ENCODE measurements around the gene CEP192.
A peak's percentile ranks its signal among the peaks of the same experiment; 100 is the strongest.
"Not testable (repeated sequence)": the region's sequence is repeated elsewhere in the genome, so short reads cannot be mapped to it uniquely, and the experiment has no call there.

CEP192 gene

DNA sequence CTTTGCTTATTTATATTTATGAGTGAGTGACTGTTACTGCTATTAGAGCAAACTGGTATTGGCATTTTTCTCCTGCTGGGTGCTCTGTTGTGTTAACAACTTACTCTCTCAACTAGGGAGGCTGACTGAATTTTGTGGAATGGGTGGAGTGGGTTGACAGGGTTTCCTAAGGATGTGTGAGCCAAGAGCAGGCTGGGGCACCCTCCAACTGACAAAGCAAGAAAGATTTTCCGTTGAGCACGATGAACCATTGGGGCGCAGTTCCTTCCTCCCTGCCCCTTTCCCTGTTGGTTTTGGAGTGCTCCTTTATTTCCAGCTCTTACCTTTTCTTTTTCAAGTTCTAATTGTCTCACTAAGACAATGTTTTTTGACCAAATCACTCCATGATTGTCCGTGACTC, 23.0 kb upstream of the CEP192 start:
- H3K4me1 ChIP-seq (ENCODE audit: insufficient read depth, low read length) = no peaks in the 10 kb centered on the region
- H3K36me3 ChIP-seq (ENCODE audit: insufficient read depth, low read depth, low read length) = peaks cover 82% of the 10 kb centered on the region
- H3K9ac ChIP-seq (ENCODE audit: low read depth, low read length) = no peak overlapping the region
- H3K27me3 ChIP-seq (ENCODE audit: insufficient read depth, low read length) = no peaks in the 10 kb centered on the region
- H3K4me3 ChIP-seq (ENCODE audit: low read length) = no peak overlapping the region
- H3K27ac ChIP-seq (ENCODE audit: low read length) = no peak overlapping the region
- H3K9me3 ChIP-seq (ENCODE audit: insufficient read depth, low read depth, low read length) = no peaks in the 10 kb centered on the region

- peaks cover 80% of the 10 kb centered on the region for H3K36me3 ChIP-seq (ENCODE audit: insufficient read depth, low read depth, low read length)
- H3K27ac ChIP-seq (ENCODE audit: low read length) = no peak overlapping the region
- no peak overlapping the region for H3K9ac ChIP-seq (ENCODE audit: low read depth, low read length)
- no peak overlapping the region for H3K4me3 ChIP-seq (ENCODE audit: low read length)
- no peaks in the 10 kb centered on the region for H3K27me3 ChIP-seq (ENCODE audit: insufficient read depth, low read length)
- H3K9me3 ChIP-seq (ENCODE audit: insufficient read depth, low read depth, low read length) = no peaks in the 10 kb centered on the region
- no peaks in the 10 kb centered on the region for H3K4me1 ChIP-seq (ENCODE audit: insufficient read depth, low read length)
These were observed 22.5 kb upstream of the CEP192 start for GRCh38 chr18:12968619-12969018.

DNA sequence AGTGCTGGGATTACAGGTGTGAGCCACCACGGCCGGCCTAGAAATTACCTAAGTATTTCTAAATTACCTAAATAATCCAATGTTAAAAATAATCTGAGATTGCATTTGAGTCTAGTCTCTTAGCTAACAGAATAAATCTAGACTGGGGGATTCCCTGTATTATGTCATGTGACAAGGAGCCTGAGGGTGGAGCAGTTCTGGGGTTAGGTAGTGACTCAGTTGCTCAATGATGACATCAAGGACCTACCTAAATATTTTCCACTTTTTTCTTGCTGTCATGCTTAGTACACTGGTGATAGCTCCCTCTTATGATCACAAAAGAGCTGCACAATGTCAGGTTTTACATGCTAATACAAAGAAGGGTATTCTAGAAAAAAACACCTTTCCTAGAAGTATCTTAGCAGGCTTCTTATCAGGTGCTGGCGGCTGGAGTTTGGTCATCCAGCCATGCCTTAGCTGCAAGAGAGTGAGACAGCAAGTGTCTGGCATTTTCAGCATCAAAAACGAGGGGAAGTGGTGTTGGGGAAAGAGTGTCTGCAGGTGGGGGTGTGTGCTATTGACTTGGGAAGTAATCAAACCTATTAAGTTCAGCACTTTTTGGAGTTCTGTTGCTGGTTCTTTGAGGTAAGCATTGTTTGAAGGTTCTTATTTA, 17.5 kb upstream of the CEP192 start:
- Histone ChIP-seq H3K9ac (ENCODE audit: low read depth, low read length) (no peak overlapping the region), H3K4me3 (ENCODE audit: low read length) (no peak overlapping the region), H3K27ac (ENCODE audit: low read length) (no peak overlapping the region), H3K36me3 (ENCODE audit: insufficient read depth, low read depth, low read length) (peaks cover 81% of the 10 kb centered on the region), H3K9me3 (ENCODE audit: insufficient read depth, low read depth, low read length) (peaks cover 6% of the 10 kb centered on the region; the same call in 1 of the 2 replicates), H3K4me1 (ENCODE audit: insufficient read depth, low read length) (no peaks in the 10 kb centered on the region), H3K27me3 (ENCODE audit: insufficient read depth, low read length) (no peaks in the 10 kb centered on the region)

GRCh38 chr18:12975488-12975887, 15.7 kb upstream of the CEP192 start:
- Histone ChIP-seq H3K36me3 (ENCODE audit: insufficient read depth, low read depth, low read length) (peaks cover 76% of the 10 kb centered on the region), H3K27me3 (ENCODE audit: insufficient read depth, low read length) (no peaks in the 10 kb centered on the region), H3K27ac (ENCODE audit: low read length) (no peak overlapping the region), H3K4me3 (ENCODE audit: low read length) (no peak overlapping the region), H3K9ac (ENCODE audit: low read depth, low read length) (no peak overlapping the region), H3K4me1 (ENCODE audit: insufficient read depth, low read length) (no peaks in the 10 kb centered on the region), H3K9me3 (ENCODE audit: insufficient read depth, low read depth, low read length) (peaks cover 7% of the 10 kb centered on the region; the same call in 1 of the 2 replicates)

- Histone ChIP-seq H3K4me1 (ENCODE audit: insufficient read depth, low read length) (no peaks in the 10 kb centered on the region), H3K9me3 (ENCODE audit: insufficient read depth, low read depth, low read length) (peaks cover 7% of the 10 kb centered on the region; the same call in 1 of the 2 replicates), H3K4me3 (ENCODE audit: low read length) (no peak overlapping the region), H3K27me3 (ENCODE audit: insufficient read depth, low read length) (no peaks in the 10 kb centered on the region), H3K27ac (ENCODE audit: low read length) (no peak overlapping the region), H3K36me3 (ENCODE audit: insufficient read depth, low read depth, low read length) (peaks cover 69% of the 10 kb centered on the region), H3K9ac (ENCODE audit: low read depth, low read length) (no peak overlapping the region)
These were observed 14.9 kb upstream of the CEP192 start for GRCh38 chr18:12976305-12976704.

GRCh38 chr18:12980065-12980464, 11.1 kb upstream of the CEP192 start:
- H3K9ac ChIP-seq (ENCODE audit: low read depth, low read length); H3K4me1 ChIP-seq (ENCODE audit: insufficient read depth, low read length); H3K27ac ChIP-seq (ENCODE audit: low read length); H3K4me3 ChIP-seq (ENCODE audit: low read length); H3K27me3 ChIP-seq (ENCODE audit: insufficient read depth, low read length); H3K9me3 ChIP-seq (ENCODE audit: insufficient read depth, low read depth, low read length): not testable (repeated sequence)
- H3K36me3 ChIP-seq (ENCODE audit: insufficient read depth, low read depth, low read length) = peaks cover 65% of the 10 kb centered on the region

- Histone ChIP-seq H3K9me3 (ENCODE audit: insufficient read depth, low read depth, low read length) (no peaks in the 10 kb centered on the region), H3K36me3 (ENCODE audit: insufficient read depth, low read depth, low read length) (peaks cover 23% of the 10 kb centered on the region), H3K9ac (ENCODE audit: low read depth, low read length) (peak overlapping the region; percentile 95), H3K27ac (ENCODE audit: low read length) (no peak overlapping the region), H3K27me3 (ENCODE audit: insufficient read depth, low read length) (no peaks in the 10 kb centered on the region), H3K4me1 (ENCODE audit: insufficient read depth, low read length) (peaks cover 22% of the 10 kb centered on the region), H3K4me3 (ENCODE audit: low read length) (peak overlapping the region; percentile 94)
These were observed 1.6 kb upstream of the CEP192 start for GRCh38 chr18:12989397-12990122.

DNA sequence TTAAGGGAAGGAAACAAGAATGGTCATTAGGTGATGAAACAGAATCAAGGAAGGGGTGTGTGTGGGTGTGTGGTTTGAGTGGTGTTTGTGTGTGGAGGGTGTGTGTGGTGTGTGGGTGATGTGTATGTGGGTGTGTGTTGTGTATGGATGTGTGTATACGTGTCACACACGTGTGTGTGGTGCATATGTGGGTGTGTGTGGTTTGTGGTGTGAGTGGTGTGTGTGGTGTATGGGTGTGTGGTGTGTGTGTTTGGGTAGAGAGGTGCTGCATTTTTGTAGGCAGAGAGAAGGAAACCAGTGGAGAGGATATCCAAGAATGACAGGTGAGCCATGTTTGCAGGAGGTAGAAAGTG, 1.1 kb upstream of the CEP192 start:
- Histone ChIP-seq H3K4me3 (ENCODE audit: low read length) (peak overlapping the region; percentile 94), H3K9me3 (ENCODE audit: insufficient read depth, low read depth, low read length) (no peaks in the 10 kb centered on the region), H3K36me3 (ENCODE audit: insufficient read depth, low read depth, low read length) (peaks cover 18% of the 10 kb centered on the region), H3K27me3 (ENCODE audit: insufficient read depth, low read length) (no peaks in the 10 kb centered on the region), H3K27ac (ENCODE audit: low read length) (peak overlapping the region; percentile 69), H3K4me1 (ENCODE audit: insufficient read depth, low read length) (peaks cover 22% of the 10 kb centered on the region), H3K9ac (ENCODE audit: low read depth, low read length) (peak overlapping the region; percentile 95)

GRCh38 chr18:12990641-12990966, 558 bp upstream of the CEP192 start:
- peak overlapping the region; percentile 95 for H3K9ac ChIP-seq (ENCODE audit: low read depth, low read length)
- no peaks in the 10 kb centered on the region for H3K27me3 ChIP-seq (ENCODE audit: insufficient read depth, low read length)
- H3K36me3 ChIP-seq (ENCODE audit: insufficient read depth, low read depth, low read length) = peaks cover 14% of the 10 kb centered on the region
- H3K9me3 ChIP-seq (ENCODE audit: insufficient read depth, low read depth, low read length) = no peaks in the 10 kb centered on the region
- peaks cover 22% of the 10 kb centered on the region for H3K4me1 ChIP-seq (ENCODE audit: insufficient read depth, low read length)
- H3K27ac ChIP-seq (ENCODE audit: low read length) = peak overlapping the region; percentile 69
- peak overlapping the region; percentile 94 for H3K4me3 ChIP-seq (ENCODE audit: low read length)

DNA sequence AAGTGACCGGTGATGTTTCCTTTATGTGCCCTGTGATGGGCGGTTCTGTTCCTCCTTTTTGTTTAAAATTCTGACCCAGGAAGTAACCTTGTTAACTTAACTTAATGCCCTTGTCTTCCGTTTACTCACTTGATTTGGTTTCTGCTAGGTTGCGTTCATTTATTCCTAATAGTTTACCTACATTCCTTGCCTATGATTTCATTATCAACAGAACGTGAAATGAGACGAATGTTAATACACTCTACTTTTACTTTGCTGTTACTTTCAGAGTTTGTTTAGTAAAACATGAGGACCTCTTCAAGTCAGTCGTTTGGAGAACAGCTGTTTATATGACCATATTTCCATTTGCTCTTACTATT, 638 bp downstream of the CEP192 start:
- peaks cover 4% of the 10 kb centered on the region for H3K36me3 ChIP-seq (ENCODE audit: insufficient read depth, low read depth, low read length)
- peak overlapping the region; percentile 94 for H3K4me3 ChIP-seq (ENCODE audit: low read length)
- H3K9ac ChIP-seq (ENCODE audit: low read depth, low read length) = peak overlapping the region; percentile 95
- H3K27ac ChIP-seq (ENCODE audit: low read length) = peak overlapping the region; percentile 59
- H3K4me1 ChIP-seq (ENCODE audit: insufficient read depth, low read length) = peaks cover 22% of the 10 kb centered on the region
- H3K9me3 ChIP-seq (ENCODE audit: insufficient read depth, low read depth, low read length) = no peaks in the 10 kb centered on the region
- no peaks in the 10 kb centered on the region for H3K27me3 ChIP-seq (ENCODE audit: insufficient read depth, low read length)

DNA sequence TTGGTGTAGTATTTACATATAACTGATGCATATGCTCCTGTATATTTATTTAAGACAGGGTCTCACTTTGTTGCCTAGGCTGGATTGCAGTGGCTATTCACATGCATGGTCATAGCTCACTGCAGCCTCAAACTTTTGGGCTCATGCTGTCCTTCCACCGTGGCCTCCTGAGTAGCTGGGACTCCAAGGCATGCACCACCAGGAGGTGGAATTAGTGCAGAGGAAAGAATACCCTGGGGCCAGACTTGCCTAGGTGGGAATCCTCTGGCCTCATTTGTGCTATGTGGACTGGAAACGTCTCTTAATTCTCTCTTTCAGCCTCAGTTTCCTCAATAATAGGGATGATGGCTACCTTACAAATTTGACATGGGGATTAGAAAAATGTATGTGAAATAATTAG, 2.3 kb downstream of the CEP192 start:
- Histone ChIP-seq H3K36me3 (ENCODE audit: insufficient read depth, low read depth, low read length) (no peaks in the 10 kb centered on the region), H3K27me3 (ENCODE audit: insufficient read depth, low read length) (no peaks in the 10 kb centered on the region), H3K9ac (ENCODE audit: low read depth, low read length) (no peak overlapping the region), H3K9me3 (ENCODE audit: insufficient read depth, low read depth, low read length) (no peaks in the 10 kb centered on the region), H3K4me1 (ENCODE audit: insufficient read depth, low read length) (peaks cover 22% of the 10 kb centered on the region), H3K4me3 (ENCODE audit: low read length) (peak overlapping the region; percentile 94), H3K27ac (ENCODE audit: low read length) (no peak overlapping the region)

DNA sequence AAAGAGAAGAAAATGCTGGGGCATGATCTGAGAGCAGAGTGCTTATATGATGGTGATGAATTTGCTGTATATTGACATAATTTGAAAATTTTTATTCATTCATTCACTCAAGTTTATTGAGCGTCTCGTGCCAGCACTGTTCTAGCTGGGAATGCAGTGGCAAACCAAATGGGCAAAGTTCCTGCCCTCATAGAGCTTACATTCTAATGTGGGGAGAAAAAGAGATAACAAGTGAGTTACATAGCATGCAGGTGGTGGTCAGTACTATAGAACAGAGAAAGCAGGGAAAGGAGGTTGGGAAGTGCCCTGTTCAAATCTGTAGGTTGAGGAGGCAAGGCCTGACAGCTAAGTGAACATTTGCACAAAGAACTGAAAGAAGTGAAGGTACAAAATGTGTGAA, 4.3 kb downstream of the CEP192 start:
- Histone ChIP-seq H3K4me1 (ENCODE audit: insufficient read depth, low read length) (peaks cover 17% of the 10 kb centered on the region), H3K27me3 (ENCODE audit: insufficient read depth, low read length) (no peaks in the 10 kb centered on the region), H3K9me3 (ENCODE audit: insufficient read depth, low read depth, low read length) (no peaks in the 10 kb centered on the region), H3K36me3 (ENCODE audit: insufficient read depth, low read depth, low read length) (peaks cover 7% of the 10 kb centered on the region), H3K9ac (ENCODE audit: low read depth, low read length) (no peak overlapping the region), H3K4me3 (ENCODE audit: low read length) (no peak overlapping the region), H3K27ac (ENCODE audit: low read length) (no peak overlapping the region)
